ENCODE measurements around the gene WDR76.

WDR76 gene

DNA sequence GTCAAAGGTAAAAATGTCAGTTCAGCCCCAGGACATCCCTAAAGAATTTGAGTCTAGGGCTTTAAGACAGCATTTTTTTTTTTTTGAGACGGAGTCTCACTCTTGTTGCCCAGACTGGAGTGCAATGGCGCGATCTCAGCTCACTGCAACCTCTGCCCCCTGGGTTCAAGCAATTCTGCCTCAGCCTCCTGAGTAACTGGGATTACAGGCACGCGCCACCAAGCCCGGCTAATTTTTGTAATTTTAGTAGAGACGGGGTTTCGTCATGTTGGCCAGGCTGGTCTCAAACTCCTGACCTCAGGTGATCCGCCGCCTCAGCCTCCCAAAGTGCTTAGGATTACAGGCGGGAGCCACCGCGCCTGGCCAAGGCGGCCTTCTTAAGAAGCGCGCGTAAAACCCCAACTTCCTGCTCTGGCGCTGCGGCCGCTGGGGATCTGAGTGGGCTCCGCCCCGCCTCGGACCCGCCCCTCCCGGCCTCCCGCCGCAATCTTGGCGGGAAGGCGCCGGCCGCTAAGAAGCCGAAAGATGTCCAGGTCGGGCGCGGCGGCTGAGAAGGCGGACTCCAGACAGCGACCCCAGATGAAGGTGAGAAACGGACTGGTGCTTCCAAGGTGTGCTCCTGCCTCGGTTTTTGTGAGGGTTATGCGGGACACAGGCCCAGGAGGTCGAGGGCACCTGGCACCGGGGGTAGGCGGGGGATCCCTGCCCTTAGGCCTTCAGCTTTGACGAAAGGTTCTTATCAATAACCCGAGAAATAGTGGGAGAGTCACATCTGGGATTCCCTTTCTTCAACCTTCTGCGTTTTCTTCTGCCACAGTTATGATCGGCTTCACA, at the start of gene WDR76:
TSS of gene WDR76 (plus strand) at position 495 of the 834 bp plus-strand sequence. CDS start at position 526, 31 bp downstream.
- DNase-seq (ENCODE audit: low read depth): peak; percentile 77
- no peak for TF ChIP-seq CTCF (IDR thresholded peaks at IDR 0.05; ENCODE audit: low read length, missing control alignments)
- H3K4me3 ChIP-seq (replicated peaks; ENCODE audit: low read depth, low read length): peak within 1 kb of the TSS; percentile 69

GRCh38 chr15:43777267-43777914, 49.4 kb upstream of the WDR76 start:
- peak; percentile 84 for TF ChIP-seq CTCF (IDR thresholded peaks at IDR 0.05; ENCODE audit: low read length, missing control alignments)
- peak; percentile 75 for DNase-seq (ENCODE audit: low read depth)
- H3K4me3 ChIP-seq (replicated peaks; ENCODE audit: low read depth, low read length): peak overlapping the region; percentile 79

GRCh38 chr15:43779016-43779415, 47.8 kb upstream of the WDR76 start:
- TF ChIP-seq CTCF (IDR thresholded peaks at IDR 0.05; ENCODE audit: low read length, missing control alignments): no peak
- no peak for DNase-seq (ENCODE audit: low read depth)
- no peak overlapping the region for H3K4me3 ChIP-seq (replicated peaks; ENCODE audit: low read depth, low read length)

- no peak for DNase-seq (ENCODE audit: low read depth)
- TF ChIP-seq CTCF (IDR thresholded peaks at IDR 0.05; ENCODE audit: low read length, missing control alignments): no peak
Measured at GRCh38 chr15:43789409-43789808, 37.4 kb upstream of the WDR76 start.

GRCh38 chr15:43791993-43792760, 34.6 kb upstream of the WDR76 start, which contains the start of gene SERF2:
Gene SERF2, plus strand, starts transcription at chr15:43792320. Its CDS starts 57 bp downstream, at chr15:43792377.
- peak within 1 kb of the TSS; percentile 100 for H3K4me3 ChIP-seq (replicated peaks; ENCODE audit: low read depth, low read length)
- peak; percentile 100 for DNase-seq (ENCODE audit: low read depth)
- no peak for TF ChIP-seq CTCF (IDR thresholded peaks at IDR 0.05; ENCODE audit: low read length, missing control alignments)

More at GRCh38 chr15:43789409-43789808, 37.4 kb upstream of the WDR76 start:
- H3K4me3 ChIP-seq (replicated peaks; ENCODE audit: low read depth, low read length): no peak overlapping the region

- peak; percentile 40 for DNase-seq (ENCODE audit: low read depth)
- H3K4me3 ChIP-seq (replicated peaks; ENCODE audit: low read depth, low read length): peak overlapping the region; percentile 100
- peak; percentile 9 for TF ChIP-seq CTCF (IDR thresholded peaks at IDR 0.05; ENCODE audit: low read length, missing control alignments)
Measured at GRCh38 chr15:43792761-43793476, 33.9 kb upstream of the WDR76 start.
